ENCODE measurements around the gene NDEL1.

NDEL1 gene

DNA sequence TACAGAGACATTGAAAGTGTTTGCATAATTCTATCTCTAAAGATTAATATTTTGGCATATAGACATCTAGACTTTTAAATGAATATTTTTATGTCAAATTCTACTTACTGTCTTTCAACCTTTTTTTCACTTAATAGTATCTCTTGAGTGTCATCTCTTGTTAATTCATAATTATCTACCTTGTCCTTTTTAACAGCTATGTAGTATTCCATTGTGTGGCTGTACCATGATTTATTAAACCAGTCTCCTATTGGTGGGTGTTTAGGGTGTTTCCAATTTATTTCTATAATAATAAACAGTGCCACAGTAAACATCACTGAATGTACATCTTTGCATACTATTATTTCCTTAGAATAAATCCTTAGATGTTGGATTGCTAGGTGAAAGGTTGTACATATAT lies 21.7 kb upstream of the NDEL1 start:
- in situ Hi-C loops (cut with HindIII; ENCODE audit: low sequenced_read_pairs), result no loop called here

DNA sequence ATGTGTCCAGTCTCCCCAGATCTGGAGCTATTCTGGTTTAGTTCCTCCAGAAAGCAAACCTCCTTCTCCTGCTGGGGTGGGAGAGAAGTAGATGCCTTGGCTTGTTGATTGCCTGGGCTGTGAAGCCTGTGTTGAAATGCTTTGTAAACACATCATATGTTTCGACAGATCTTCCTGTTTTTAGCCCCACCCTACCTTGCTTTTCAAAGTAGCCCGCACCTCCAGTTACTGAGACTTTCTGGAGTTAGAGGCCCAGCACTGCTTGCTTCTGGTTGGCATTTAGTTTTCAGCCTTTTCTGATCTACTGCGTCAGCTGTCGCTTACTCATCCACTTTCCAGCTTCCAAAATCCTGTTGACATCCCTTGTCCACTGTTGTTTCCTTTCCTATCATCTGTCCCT lies 17.9 kb upstream of the NDEL1 start:
- in situ Hi-C loops (cut with HindIII; ENCODE audit: low sequenced_read_pairs), result no loop called here

- in situ Hi-C loops (cut with HindIII; ENCODE audit: low sequenced_read_pairs), result no loop called here
Measured at GRCh38 chr17:8418471-8418870, 17.2 kb upstream of the NDEL1 start.

DNA sequence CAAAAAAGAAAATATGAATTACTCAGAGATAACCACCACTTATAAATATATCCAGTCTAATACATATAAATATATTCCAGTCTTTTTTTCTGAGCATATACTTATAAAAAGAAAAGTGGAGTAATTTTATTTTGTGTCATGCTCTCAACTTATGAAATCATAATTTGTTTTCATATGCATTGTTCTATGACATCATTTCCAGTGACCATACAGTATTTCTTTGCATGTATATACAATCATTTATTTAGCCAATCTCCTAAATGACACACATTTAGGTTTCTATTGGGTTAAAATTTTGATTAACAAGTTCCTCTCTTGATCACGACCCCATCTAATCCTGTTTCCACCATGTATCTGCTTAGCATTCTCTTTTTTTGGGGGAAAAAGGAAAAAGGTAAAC lies 16.4 kb upstream of the NDEL1 start:
- in situ Hi-C loops (cut with HindIII; ENCODE audit: low sequenced_read_pairs), result no loop called here

GRCh38 chr17:8420041-8420934 lies 15.4 kb upstream of the NDEL1 start:
- in situ Hi-C loops (cut with HindIII; ENCODE audit: low sequenced_read_pairs), result no loop called here

DNA sequence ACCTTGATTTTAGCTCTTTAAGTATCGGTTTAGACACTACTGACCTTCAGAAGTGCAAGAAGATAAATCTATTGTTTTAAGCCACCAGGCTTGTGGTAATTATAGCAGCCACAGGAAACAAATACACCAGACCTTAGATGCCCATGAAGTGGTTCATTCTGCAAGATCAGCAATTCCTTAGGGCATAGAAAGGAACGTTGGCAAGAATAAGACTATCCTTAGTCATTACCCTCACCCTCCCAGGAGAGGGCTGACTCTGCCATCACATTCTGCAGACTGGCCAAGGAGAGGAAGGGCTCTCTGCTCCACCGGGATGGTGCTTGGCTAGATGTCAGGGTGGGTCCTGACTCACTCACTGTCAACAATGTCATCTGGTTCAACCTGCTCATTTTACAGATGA lies 14.1 kb upstream of the NDEL1 start:
- in situ Hi-C loops (cut with HindIII; ENCODE audit: low sequenced_read_pairs), result no loop called here

GRCh38 chr17:8426094-8426720 lies 9.5 kb upstream of the NDEL1 start:
- in situ Hi-C loops (cut with HindIII; ENCODE audit: low sequenced_read_pairs), result no loop called here

DNA sequence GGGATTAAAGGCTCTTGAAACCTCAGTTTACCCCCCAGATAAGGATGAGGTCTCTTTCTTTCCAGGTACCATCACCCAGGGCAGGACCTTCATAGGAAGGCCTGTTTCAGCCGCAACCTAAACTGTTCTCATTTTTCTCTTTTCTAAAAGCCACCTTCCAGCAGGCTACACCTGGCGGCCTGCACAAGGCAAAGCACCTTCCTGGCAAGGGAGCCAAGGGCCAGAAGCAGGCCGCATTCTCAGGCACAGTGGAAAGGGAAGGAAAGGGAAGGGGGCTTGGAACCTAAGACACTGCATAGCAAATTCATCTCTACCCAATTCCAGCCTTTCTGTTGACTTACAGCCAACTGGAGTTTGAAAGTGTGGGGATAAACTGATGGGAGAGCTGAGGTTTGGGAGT lies 8.9 kb upstream of the NDEL1 start:
- in situ Hi-C loops (cut with HindIII; ENCODE audit: low sequenced_read_pairs), result no loop called here

- in situ Hi-C loops (cut with HindIII; ENCODE audit: low sequenced_read_pairs), result no loop called here
Measured at GRCh38 chr17:8430966-8431365, 4.7 kb upstream of the NDEL1 start.

- in situ Hi-C loops (cut with HindIII; ENCODE audit: low sequenced_read_pairs), result no loop called here
Measured at GRCh38 chr17:8436169-8436843, 622 bp downstream of the NDEL1 start.

DNA sequence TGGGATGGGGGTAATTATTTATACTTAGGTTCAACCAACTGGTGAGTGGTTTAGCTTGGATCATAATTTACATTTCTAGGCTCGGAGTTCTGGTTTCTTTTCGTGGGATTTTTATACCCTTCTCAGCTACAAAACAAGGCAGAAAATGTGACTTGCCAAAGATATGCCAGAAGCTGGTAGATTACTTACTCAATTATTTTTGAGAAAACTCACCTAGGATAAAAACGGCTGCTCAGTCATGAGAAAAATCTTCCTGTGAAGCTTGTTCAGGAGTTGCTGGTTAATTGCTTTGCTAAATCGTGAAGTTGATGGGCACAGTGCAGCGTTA lies 1.1 kb downstream of the NDEL1 start:
- in situ Hi-C loops (cut with HindIII; ENCODE audit: low sequenced_read_pairs), result no loop called here

DNA sequence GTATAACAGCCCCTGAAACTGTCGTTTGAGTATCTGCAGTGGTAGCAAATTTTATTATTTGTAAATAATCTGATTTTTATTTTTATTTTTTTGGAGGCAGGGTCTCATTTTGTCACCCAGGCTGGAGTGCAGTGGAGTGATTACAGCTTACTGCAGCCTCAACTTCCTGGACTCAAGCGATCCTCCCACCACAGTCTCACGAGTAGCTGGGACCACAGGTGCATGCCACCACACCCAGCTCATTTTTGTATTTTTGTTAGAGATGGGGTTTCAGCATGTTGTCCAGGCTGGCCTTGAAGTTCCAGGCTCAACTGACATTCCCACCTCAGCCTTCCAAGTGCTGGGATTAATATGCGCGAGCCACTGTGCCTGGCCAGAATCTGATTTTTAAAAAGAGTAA lies 2.8 kb downstream of the NDEL1 start:
- in situ Hi-C loops (cut with HindIII; ENCODE audit: low sequenced_read_pairs), result no loop called here

DNA sequence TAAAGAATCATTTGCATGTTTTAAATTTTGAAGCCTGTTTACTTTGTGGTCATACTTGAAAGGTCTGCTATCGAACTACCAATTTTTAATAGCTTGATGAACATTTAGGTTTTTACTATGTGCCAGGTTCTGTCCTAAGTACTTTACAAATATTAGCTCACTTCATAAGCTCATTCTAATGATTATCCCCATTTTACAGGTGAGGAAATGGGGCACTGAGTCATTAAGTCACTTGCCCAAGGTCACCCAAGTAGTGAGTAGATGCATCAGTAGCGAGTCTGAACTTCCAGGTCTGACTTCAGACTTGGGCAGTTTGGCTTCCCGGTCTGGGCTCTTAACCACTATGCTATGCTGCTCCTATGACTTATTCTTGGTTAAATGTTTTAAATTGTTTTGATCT lies 4.0 kb downstream of the NDEL1 start:
- in situ Hi-C loops (cut with HindIII; ENCODE audit: low sequenced_read_pairs), result no loop called here

- in situ Hi-C loops (cut with HindIII; ENCODE audit: low sequenced_read_pairs), result no loop called here
Measured at GRCh38 chr17:8441690-8442089, 6.0 kb downstream of the NDEL1 start.

DNA sequence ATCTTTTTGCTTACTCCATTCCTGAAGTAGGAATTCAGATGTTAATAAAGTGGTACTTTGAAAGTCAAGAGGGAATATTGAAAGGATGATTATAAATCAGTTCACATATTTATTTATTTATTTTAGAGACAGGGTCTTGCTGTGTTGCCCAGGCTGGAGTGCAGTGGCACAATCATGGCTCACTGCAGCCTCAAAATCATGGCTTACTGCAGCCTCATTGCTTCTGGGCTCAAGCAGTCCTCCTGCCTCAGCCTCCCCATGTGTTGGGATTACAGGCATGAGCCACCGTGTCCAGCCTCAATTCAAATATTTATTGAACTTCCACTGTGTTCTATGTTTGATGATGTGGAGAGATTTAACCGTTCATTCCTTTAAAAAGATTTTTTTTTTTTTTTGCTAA lies 6.6 kb downstream of the NDEL1 start:
- in situ Hi-C loops (cut with HindIII; ENCODE audit: low sequenced_read_pairs), result no loop called here

DNA sequence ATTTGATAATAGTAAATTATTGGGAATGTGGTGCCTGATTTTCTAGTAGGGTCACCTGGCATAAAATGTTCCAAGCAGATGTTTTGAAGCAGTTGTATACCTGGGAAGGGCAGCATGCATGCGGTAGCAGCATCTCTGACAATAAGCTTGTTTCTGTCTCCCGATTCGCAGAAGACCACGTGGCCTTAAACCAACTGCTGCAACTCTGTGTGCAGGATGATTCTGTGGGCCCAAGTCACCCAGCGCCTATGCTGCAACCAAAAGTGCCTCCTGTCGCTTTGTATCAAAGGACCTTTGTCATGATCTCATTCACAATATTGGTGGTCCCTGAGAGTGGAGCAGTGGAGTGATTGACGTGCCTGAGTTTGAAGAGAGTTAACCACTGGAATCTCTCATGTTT lies 8.1 kb downstream of the NDEL1 start:
- in situ Hi-C loops (cut with HindIII; ENCODE audit: low sequenced_read_pairs), result no loop called here

GRCh38 chr17:8444494-8444893 lies 8.8 kb downstream of the NDEL1 start:
- in situ Hi-C loops (cut with HindIII; ENCODE audit: low sequenced_read_pairs), result no loop called here

DNA sequence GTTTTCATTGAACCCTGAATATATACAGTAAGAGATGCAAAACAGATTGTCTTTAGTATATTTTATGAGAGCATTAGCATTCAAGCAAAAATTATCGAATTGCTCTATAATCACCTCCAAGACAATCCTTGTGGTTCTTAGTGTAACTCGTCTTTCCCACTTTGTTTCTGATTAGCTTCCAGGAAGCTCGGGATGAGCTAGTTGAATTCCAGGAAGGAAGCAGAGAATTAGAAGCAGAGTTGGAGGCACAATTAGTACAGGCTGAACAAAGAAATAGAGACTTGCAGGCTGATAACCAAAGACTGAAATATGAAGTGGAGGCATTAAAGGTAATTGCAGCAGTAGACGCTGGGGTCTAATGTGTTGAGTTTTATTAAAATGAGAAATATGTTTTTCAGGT lies 9.9 kb downstream of the NDEL1 start:
- in situ Hi-C loops (cut with HindIII; ENCODE audit: low sequenced_read_pairs), result no loop called here

DNA sequence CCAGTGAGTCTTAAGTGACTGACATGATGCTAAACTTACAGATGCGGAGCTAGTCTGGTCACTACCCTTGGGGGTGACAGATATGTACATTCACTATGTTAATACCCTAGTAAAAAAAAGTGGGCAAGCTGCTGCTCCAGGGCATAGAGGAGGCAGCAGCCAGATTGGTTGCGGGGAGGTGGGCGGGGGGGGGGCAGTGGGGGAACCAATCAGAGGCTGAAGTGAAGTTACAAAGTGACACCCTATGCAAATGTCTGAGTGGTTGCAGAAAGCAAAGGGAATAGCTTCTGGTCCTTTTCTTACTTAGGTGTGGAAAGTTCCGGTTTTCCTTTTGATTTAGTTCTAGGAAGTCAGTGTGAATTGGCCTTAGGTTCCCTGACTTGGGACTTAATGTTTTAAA lies 12.1 kb downstream of the NDEL1 start:
- in situ Hi-C loops (cut with HindIII; ENCODE audit: low sequenced_read_pairs), result no loop called here

GRCh38 chr17:8448310-8448709 lies 12.6 kb downstream of the NDEL1 start:
- in situ Hi-C loops (cut with HindIII; ENCODE audit: low sequenced_read_pairs), result no loop called here

DNA sequence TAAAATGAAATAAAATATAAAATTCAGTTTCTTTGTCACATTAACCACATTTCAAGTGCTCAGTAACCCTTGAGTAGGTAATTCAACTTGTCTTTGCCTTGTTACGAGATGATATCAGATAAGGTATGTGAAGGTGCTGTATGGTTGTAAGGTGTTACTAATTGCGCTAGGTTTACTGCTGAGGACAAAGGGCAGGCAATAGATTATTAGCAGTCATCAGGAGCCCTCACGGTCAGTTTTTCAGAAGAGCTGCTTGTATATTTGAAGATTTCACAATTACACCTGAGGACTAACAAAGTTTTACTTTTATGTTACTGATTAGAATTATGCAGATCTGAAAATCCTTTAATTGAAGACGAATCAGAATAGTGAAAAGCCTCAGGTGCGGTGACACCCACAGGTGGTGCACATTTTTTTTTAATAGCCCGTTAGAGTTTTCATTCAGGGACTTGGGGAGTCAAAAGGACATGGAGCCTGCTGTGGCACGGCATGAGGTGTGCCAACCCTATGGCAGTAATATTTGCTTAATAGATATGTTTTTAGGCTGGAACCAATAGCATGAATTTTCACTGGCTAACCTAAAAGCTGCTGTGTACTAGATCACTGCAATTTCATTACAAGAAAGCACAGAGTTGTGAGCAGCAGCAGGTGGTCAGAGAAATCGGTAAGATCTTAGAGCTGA lies 16.4 kb downstream of the NDEL1 start:
- in situ Hi-C loops (cut with HindIII; ENCODE audit: low sequenced_read_pairs), result no loop called here

- in situ Hi-C loops (cut with HindIII; ENCODE audit: low sequenced_read_pairs), result no loop called here
Measured at GRCh38 chr17:8453326-8453725, 17.6 kb downstream of the NDEL1 start.
